HepG2 (cell line): ENCODE results near the gene SLC26A4. TPM values are rescaled to one million over a fixed set of nuclear protein-coding genes. Genes with fewer than 3 reads are reported as not detected.
A peak's percentile ranks its signal among the peaks of the same experiment; 100 is the strongest.

Source experiments
- ATF2 ChIP-seq: sonication (generic); formaldehyde crosslinking; IDR thresholded peaks from 2 replicates; pipeline ENCODE4 v1.4.0; 2020; ENCODE audit warnings: missing genetic modification reagents
- CHCHD3 ChIP-seq: sonication (generic); formaldehyde crosslinking; IDR thresholded peaks from 2 replicates; pipeline ENCODE4 v1.8.0; 2022; ENCODE audit warnings: mild to moderate bottlenecking, missing genetic modification reagents, moderate library complexity
- E2F5 ChIP-seq: sonication (generic); formaldehyde crosslinking; conservative IDR thresholded peaks from 2 replicates; pipeline ENCODE4 v1.4.0; 2020; ENCODE audit warnings: missing genetic modification reagents
- EP300 ChIP-seq, 3 experiments: sonication (generic) in 1 of 3; formaldehyde crosslinking in 1 of 3; IDR thresholded peaks; 2 replicates each; pipeline versions ENCODE4 v1.5.1 to v1.6.1; 2011 to 2020; ENCODE audit warnings: low read depth in 2 of 3, low read length in 2 of 3, borderline replicate concordance in 1 of 3, improper control_type of control experiment in 1 of 3, mild to moderate bottlenecking in 1 of 3, missing genetic modification reagents in 1 of 3, moderate library complexity in 1 of 3
- KLF11 ChIP-seq: IDR thresholded peaks from 2 replicates; pipeline ENCODE4 v1.6.1; 2016; ENCODE audit warnings: missing compliant biosample characterization
- NFATC3 ChIP-seq: sonication (generic); formaldehyde crosslinking; IDR thresholded peaks from 2 replicates; pipeline ENCODE4 v1.5.1; 2020; ENCODE audit warnings: mild to moderate bottlenecking, missing genetic modification reagents
- NFKB2 ChIP-seq: sonication (generic); formaldehyde crosslinking; IDR thresholded peaks from 2 replicates; pipeline ENCODE4 v1.4.0; 2020; ENCODE audit warnings: missing genetic modification reagents, borderline replicate concordance
- NFKBIZ ChIP-seq: IDR thresholded peaks from 2 replicates; pipeline ENCODE4 v1.6.1; 2018; ENCODE audit warnings: missing genetic modification reagents, missing compliant biosample characterization
- RARG ChIP-seq: sonication (generic); formaldehyde crosslinking; IDR thresholded peaks from 2 replicates; pipeline ENCODE4 v1.4.0; 2020; ENCODE audit warnings: low read depth, mild to moderate bottlenecking, missing genetic modification reagents
- ZBTB37 ChIP-seq: sonication (generic); formaldehyde crosslinking; IDR thresholded peaks from 2 replicates; pipeline ENCODE4 v1.4.0; 2020; ENCODE audit warnings: mild to moderate bottlenecking, missing genetic modification reagents
- ZFP37 ChIP-seq: sonication (generic); formaldehyde crosslinking; IDR thresholded peaks from 2 replicates; pipeline ENCODE4 v1.4.0; 2020; ENCODE audit warnings: missing genetic modification reagents, borderline replicate concordance
- ZKSCAN8 ChIP-seq: IDR thresholded peaks from 2 replicates; pipeline ENCODE4 v1.6.1; 2016; ENCODE audit warnings: borderline replicate concordance, missing genetic modification reagents, missing compliant biosample characterization
- ZMAT5 ChIP-seq: sonication (generic); formaldehyde crosslinking; IDR thresholded peaks from 2 replicates; pipeline ENCODE4 v1.5.0; 2020; ENCODE audit warnings: mild to moderate bottlenecking, low read depth, missing genetic modification reagents, borderline replicate concordance
- ZNF12 ChIP-seq: sonication (generic); formaldehyde crosslinking; IDR thresholded peaks from 2 replicates; pipeline ENCODE4 v1.5.0; 2020; ENCODE audit warnings: missing genetic modification reagents
- ZNF260 ChIP-seq: sonication (generic); formaldehyde crosslinking; IDR thresholded peaks from 2 replicates; pipeline ENCODE4 v1.4.0; 2020; ENCODE audit warnings: missing genetic modification reagents, low read depth, mild to moderate bottlenecking, borderline replicate concordance
- ZNF276 ChIP-seq: sonication (generic); formaldehyde crosslinking; IDR thresholded peaks from 2 replicates; pipeline ENCODE4 v1.4.0; 2020; ENCODE audit warnings: mild to moderate bottlenecking, low read depth, missing genetic modification reagents
- ZNF503 ChIP-seq: sonication (generic); formaldehyde crosslinking; IDR thresholded peaks from 2 replicates; pipeline ENCODE4 v1.4.0; 2020; ENCODE audit warnings: missing genetic modification reagents
- ZNF558 ChIP-seq: sonication (generic); formaldehyde crosslinking; IDR thresholded peaks from 2 replicates; pipeline ENCODE4 v1.9.0; 2022; ENCODE audit warnings: mild to moderate bottlenecking, missing genetic modification reagents, borderline replicate concordance
- ZNF709 ChIP-seq: sonication (generic); formaldehyde crosslinking; IDR thresholded peaks from 2 replicates; pipeline ENCODE4 v1.5.0; 2020; ENCODE audit warnings: mild to moderate bottlenecking, missing genetic modification reagents
- ZSCAN29 ChIP-seq: sonication (generic); formaldehyde crosslinking; conservative IDR thresholded peaks from 2 replicates; pipeline ENCODE4 v1.4.0; 2020; ENCODE audit warnings: mild to moderate bottlenecking, missing genetic modification reagents
- polyA plus RNA-seq, 8 experiments: library from polyadenylated mRNA; depleted of rRNA in 3 of 8; stranded (reverse) in 7 of 8; unstranded in 1 of 8; fragments of >200 nt; fragmentation: Illumina TruSeq in 4 of 8; extraction: Trizol in 4 of 8; gene quantifications; 2 replicates each; pipeline versions ENCODE4 v1.2.1 to v1.2.3, GENCODE V29; 2011 to 2016; ENCODE audit warnings: low read depth in 4 of 8, missing spikeins in 1 of 8, mixed read lengths in 1 of 8; ENCODE audit not compliant: insufficient read depth in 1 of 8
- total RNA-seq, 5 experiments: library from RNA; depleted of rRNA; stranded (reverse); fragments of >200 nt; fragmentation: Illumina TruSeq; extraction: Trizol; gene quantifications; 2 replicates each; pipeline ENCODE4 v1.2.3, GENCODE V29; 2016; ENCODE audit warnings: low read depth in 1 of 5

SLC26A4 gene
- total and polyA plus RNA-seq, 2 of the 13 experiments (the other 11 are each of a cell fraction or from before 2014, with no cell fraction given), result 0.08 to 0.11 TPM

- TF ChIP-seq ZNF709 (CRISPR knock-in tag), result peak; percentile 79
- TF ChIP-seq ZKSCAN8, result no peak
- no peak for TF ChIP-seq EP300 (IDR thresholded peaks at IDR 0.05; ENCODE audit: low read depth in 2 of 2, low read length in 2 of 2)
- TF ChIP-seq EP300 (CRISPR knock-in tag; IDR thresholded peaks at IDR 0.05; ENCODE audit: borderline replicate concordance), result no peak
- TF ChIP-seq ZNF12 (CRISPR knock-in tag), result 0 out of 2 replicates have a peak, but pooled peaks have one; percentile 14
- TF ChIP-seq NFATC3, result no peak
- TF ChIP-seq CHCHD3, result no peak
- 0 out of 2 replicates have a peak, but pooled peaks have one; percentile 61 for TF ChIP-seq KLF11 (CRISPR knock-in tag)
- TF ChIP-seq ZNF503 (CRISPR knock-in tag), result peak; percentile 31; the same call in 1 of the 2 replicates
- no peak for TF ChIP-seq RARG (CRISPR knock-in tag)
- TF ChIP-seq ZMAT5 (CRISPR knock-in tag), result no peak
- 0 out of 2 replicates have a peak, but pooled peaks have one; percentile 53 for TF ChIP-seq ZNF558 (CRISPR knock-in tag)
- TF ChIP-seq ATF2, result peak; percentile 63; the same call in 1 of the 2 replicates
- peak; percentile 80; the same call in 1 of the 2 replicates for TF ChIP-seq NFKB2 (CRISPR knock-in tag)
- peak; percentile 55; the same call in 1 of the 2 replicates for TF ChIP-seq ZNF276 (CRISPR knock-in tag)
- peak; percentile 58; the same call in 1 of the 2 replicates for TF ChIP-seq ZFP37
- no peak for TF ChIP-seq E2F5 (CRISPR knock-in tag)
- no peak for TF ChIP-seq ZBTB37 (CRISPR knock-in tag)
- no peak for TF ChIP-seq NFKBIZ (CRISPR knock-in tag)
- no peak for TF ChIP-seq ZSCAN29 (CRISPR knock-in tag)
- no peak for TF ChIP-seq ZNF260 (CRISPR knock-in tag)
Observed at GRCh38 chr7:107743567-107744344, 83.1 kb downstream of the SLC26A4 start, which contains the start of gene CBLL1 (continued).
